Measurements from ENCODE around the gene SLC12A9.
"Not testable (repeated sequence)": the region's sequence is repeated elsewhere in the genome, so short reads cannot be mapped to it uniquely, and the experiment has no call there.

Gene SLC12A9

DNA sequence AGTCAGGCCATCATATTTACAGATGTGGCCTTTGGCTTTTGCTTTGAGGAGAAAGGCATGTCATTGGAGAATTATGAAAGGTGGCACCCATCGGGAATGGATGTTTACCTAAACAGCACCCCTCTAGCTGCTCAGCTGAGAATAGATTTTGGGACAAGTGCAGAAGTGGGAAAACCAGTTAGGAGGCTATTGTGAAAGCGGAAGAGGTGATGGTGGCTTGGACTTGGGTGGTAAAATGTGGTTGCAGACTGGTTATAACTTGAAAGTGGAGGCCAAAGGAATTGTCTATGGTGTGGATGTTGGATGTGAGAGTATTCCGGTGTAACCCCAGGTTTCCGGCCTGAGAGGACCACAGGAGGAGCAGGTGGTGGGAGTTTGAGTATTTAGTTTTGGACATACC lies 5.2 kb upstream of the SLC12A9 start:
- ChIA-PET CTCF (no interaction called here), POLR2A (no interaction called here)
- DNase-seq (ENCODE audit: extremely low spot score), result no peak
- no peak for TF ChIP-seq FOXK2 (IDR thresholded peaks at IDR 0.05)
- no peak for TF ChIP-seq BHLHE40 (IDR thresholded peaks at IDR 0.05; ENCODE audit: borderline replicate concordance)
- TF ChIP-seq ELF4 (IDR thresholded peaks at IDR 0.05), result no peak
- TF ChIP-seq HDGF (IDR thresholded peaks at IDR 0.05; ENCODE audit: borderline replicate concordance), result no peak
- TF ChIP-seq ZNF384 (IDR thresholded peaks at IDR 0.05), result no peak
- TF ChIP-seq L3MBTL2 (conservative IDR thresholded peaks at IDR 0.05), result no peak
- TF ChIP-seq FOXM1 (IDR thresholded peaks at IDR 0.05; ENCODE audit: borderline replicate concordance), result no peak
- no peak for TF ChIP-seq SP1 (IDR thresholded peaks at IDR 0.05)
- TF ChIP-seq SUZ12 (IDR thresholded peaks at IDR 0.05), result no peak
- no peak for TF ChIP-seq LEF1 (IDR thresholded peaks at IDR 0.05; ENCODE audit: borderline replicate concordance)
- TF ChIP-seq, protein P1, sequence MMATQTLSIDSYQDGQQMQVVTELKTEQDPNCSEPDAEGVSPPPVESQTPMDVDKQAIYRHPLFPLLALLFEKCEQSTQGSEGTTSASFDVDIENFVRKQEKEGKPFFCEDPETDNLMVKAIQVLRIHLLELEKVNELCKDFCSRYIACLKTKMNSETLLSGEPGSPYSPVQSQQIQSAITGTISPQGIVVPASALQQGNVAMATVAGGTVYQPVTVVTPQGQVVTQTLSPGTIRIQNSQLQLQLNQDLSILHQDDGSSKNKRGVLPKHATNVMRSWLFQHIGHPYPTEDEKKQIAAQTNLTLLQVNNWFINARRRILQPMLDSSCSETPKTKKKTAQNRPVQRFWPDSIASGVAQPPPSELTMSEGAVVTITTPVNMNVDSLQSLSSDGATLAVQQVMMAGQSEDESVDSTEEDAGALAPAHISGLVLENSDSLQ (IDR thresholded peaks at IDR 0.05), result no peak
- no peak for TF ChIP-seq NFRKB (IDR thresholded peaks at IDR 0.05)
- no peak for TF ChIP-seq TARDBP (IDR thresholded peaks at IDR 0.05)
- TF ChIP-seq CTBP1 (IDR thresholded peaks at IDR 0.05; ENCODE audit: borderline replicate concordance), result no peak
- TF ChIP-seq ARNT (IDR thresholded peaks at IDR 0.05), result no peak
- TF ChIP-seq FOXA1 (IDR thresholded peaks at IDR 0.05), result no peak

DNA sequence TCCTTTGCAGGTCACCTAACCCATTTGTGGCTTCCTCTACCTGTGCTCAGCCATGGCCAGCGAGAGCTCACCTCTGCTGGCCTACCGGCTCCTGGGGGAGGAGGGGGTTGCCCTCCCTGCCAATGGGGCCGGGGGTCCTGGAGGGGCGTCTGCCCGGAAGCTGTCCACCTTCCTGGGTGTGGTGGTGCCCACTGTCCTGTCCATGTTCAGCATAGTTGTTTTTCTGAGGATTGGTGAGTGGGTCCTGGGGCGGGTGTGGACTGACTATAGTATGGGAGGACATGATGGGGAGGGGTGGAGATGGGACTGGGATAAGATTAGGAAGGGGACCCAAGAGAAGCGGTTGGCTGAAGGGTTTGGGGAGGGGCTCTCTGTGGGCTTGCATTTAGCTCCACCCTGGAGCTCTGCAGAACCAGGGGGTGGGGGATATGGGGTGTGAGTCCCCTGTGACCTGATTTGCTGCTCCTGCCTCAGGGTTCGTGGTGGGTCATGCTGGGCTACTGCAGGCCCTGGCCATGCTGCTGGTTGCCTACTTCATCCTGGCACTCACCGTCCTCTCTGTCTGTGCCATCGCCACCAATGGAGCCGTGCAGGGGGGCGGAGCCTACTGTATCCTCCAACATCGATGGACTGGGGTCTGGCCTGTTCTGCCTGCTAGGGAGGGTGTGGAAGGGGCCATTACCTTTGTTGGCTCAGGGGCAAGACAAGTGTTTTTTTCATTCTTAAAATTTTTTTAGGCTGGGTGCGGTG lies 1.8 kb downstream of the SLC12A9 start:
- ChIA-PET CTCF (no interaction called here), POLR2A (interaction anchor here (0.9 to 1.6 kb wide), 2 partner anchors 35 to 53 kb away, joined by 3 to 7 read pairs; partner anchors contain the start of gene UFSP1)
- DNase-seq (ENCODE audit: extremely low spot score), result no peak
- no peak for TF ChIP-seq L3MBTL2 (conservative IDR thresholded peaks at IDR 0.05)
- no peak for TF ChIP-seq NFRKB (IDR thresholded peaks at IDR 0.05)

DNA sequence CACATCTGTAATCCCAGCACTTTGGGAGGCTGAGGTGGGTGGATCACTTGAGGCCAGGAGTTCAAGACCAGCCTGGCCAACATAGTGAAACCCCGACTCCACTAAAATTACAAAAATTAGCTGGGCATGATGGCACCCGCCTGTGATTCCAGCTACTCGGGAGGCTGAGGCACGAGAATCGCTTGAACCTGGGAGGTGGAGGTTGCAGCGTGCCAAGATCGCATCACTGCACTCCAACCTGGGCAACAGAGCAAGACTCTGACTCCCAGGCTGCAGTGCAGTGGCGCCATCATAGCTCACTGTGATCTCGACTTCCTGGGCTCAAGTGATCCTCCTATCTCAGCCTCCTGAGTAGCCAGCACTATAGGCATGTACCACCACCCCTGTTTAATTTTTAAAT lies 2.4 kb downstream of the SLC12A9 start:
- POLR2A ChIA-PET, result interaction anchor here (1.6 kb wide), 1 partner anchor 35 kb away, joined by 7 read pairs; the partner anchor contains the start of gene UFSP1
- CTCF ChIA-PET; DNase-seq (ENCODE audit: extremely low spot score): not testable (repeated sequence)

DNA sequence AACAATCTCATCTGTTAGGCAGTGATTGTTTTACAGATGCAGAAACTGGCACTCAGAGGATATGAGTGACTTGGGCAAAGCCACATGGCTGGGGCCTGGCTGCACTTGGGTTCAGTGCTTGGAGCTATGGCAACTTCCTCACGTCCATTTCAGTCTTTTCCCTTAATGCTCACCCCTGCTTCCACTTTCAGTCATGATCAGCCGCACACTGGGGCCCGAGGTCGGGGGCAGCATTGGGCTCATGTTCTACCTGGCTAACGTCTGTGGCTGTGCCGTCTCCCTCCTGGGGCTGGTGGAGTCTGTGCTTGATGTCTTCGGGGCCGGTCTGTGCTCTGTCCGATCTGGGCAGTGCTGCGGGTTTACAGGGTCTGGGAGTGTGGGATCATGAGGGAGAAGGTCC lies 3.0 kb downstream of the SLC12A9 start:
- ChIA-PET POLR2A (interaction anchor here (1.0 to 1.2 kb wide), 2 partner anchors 19 to 34 kb away, joined by 3 read pairs; partner anchors contain the start of genes SRRT and UFSP1), CTCF (no interaction called here)
- no peak for DNase-seq (ENCODE audit: extremely low spot score)
- no peak for TF ChIP-seq LEF1 (IDR thresholded peaks at IDR 0.05; ENCODE audit: borderline replicate concordance)
- TF ChIP-seq L3MBTL2 (conservative IDR thresholded peaks at IDR 0.05), result no peak
- TF ChIP-seq ARNT (IDR thresholded peaks at IDR 0.05), result no peak
- no peak for TF ChIP-seq TARDBP (IDR thresholded peaks at IDR 0.05)
- TF ChIP-seq NFRKB (IDR thresholded peaks at IDR 0.05), result no peak

DNA sequence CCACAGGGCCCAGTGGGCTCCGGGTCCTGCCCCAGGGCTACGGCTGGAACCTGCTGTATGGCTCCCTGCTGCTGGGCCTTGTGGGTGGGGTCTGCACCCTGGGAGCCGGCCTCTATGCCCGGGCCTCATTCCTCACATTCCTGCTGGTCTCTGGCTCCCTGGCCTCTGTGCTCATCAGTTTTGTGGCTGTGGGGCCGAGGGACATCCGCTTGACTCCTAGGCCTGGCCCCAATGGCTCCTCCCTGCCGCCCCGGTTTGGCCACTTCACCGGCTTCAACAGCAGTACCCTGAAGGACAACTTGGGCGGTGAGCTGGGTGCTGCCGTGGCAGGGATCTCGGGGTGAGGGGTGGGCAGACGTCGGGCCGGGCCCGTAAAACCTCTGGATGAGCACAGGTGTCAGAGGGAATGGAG lies 4.4 kb downstream of the SLC12A9 start:
- DNase-seq (ENCODE audit: extremely low spot score), result no peak
- ChIA-PET CTCF (no interaction called here), POLR2A (no interaction called here)
- TF ChIP-seq LEF1 (IDR thresholded peaks at IDR 0.05; ENCODE audit: borderline replicate concordance) (no peak), ZNF384 (IDR thresholded peaks at IDR 0.05) (no peak), FOXA1 (IDR thresholded peaks at IDR 0.05) (no peak), HDGF (IDR thresholded peaks at IDR 0.05; ENCODE audit: borderline replicate concordance) (no peak), TARDBP (IDR thresholded peaks at IDR 0.05) (no peak), ELF4 (IDR thresholded peaks at IDR 0.05) (no peak), FOXM1 (IDR thresholded peaks at IDR 0.05; ENCODE audit: borderline replicate concordance) (no peak), NFRKB (IDR thresholded peaks at IDR 0.05) (no peak), FOXK2 (IDR thresholded peaks at IDR 0.05) (no peak), L3MBTL2 (conservative IDR thresholded peaks at IDR 0.05) (no peak), ARNT (IDR thresholded peaks at IDR 0.05) (no peak), CTBP1 (IDR thresholded peaks at IDR 0.05; ENCODE audit: borderline replicate concordance) (no peak), SUZ12 (IDR thresholded peaks at IDR 0.05) (no peak)
- TF ChIP-seq, protein P1 (IDR thresholded peaks at IDR 0.05), result no peak

DNA sequence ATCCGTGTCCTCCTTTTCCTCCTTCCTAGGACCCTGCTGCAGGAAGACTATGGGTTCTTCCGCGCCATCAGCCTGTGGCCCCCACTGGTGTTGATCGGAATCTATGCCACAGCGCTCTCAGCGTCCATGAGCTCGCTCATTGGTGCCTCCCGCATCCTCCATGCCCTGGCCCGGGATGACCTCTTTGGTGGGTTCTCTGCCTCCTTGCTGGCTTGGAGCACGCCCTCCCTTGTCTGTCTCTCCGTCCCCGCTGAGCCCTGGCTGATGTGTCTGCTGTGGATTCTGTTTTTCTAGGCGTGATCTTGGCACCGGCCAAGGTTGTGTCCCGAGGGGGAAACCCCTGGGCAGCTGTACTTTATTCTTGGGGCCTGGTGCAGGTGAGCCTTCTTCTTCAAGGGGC lies 7.3 kb downstream of the SLC12A9 start:
- POLR2A ChIA-PET, result interaction anchor here (0.8 kb wide), 1 partner anchor 15 kb away, joined by 3 read pairs; the partner anchor contains the start of gene SRRT
- TF ChIP-seq NFRKB (IDR thresholded peaks at IDR 0.05), result no peak
- no peak for TF ChIP-seq SUZ12 (IDR thresholded peaks at IDR 0.05)
- TF ChIP-seq SP1 (IDR thresholded peaks at IDR 0.05), result no peak
- TF ChIP-seq CTBP1 (IDR thresholded peaks at IDR 0.05; ENCODE audit: borderline replicate concordance), result no peak
- TF ChIP-seq ZNF384 (IDR thresholded peaks at IDR 0.05), result no peak
- no peak for TF ChIP-seq L3MBTL2 (conservative IDR thresholded peaks at IDR 0.05)
- no peak for TF ChIP-seq LEF1 (IDR thresholded peaks at IDR 0.05; ENCODE audit: borderline replicate concordance)
- DNase-seq (ENCODE audit: extremely low spot score), result no peak
- CTCF ChIA-PET, result no interaction called here

DNA sequence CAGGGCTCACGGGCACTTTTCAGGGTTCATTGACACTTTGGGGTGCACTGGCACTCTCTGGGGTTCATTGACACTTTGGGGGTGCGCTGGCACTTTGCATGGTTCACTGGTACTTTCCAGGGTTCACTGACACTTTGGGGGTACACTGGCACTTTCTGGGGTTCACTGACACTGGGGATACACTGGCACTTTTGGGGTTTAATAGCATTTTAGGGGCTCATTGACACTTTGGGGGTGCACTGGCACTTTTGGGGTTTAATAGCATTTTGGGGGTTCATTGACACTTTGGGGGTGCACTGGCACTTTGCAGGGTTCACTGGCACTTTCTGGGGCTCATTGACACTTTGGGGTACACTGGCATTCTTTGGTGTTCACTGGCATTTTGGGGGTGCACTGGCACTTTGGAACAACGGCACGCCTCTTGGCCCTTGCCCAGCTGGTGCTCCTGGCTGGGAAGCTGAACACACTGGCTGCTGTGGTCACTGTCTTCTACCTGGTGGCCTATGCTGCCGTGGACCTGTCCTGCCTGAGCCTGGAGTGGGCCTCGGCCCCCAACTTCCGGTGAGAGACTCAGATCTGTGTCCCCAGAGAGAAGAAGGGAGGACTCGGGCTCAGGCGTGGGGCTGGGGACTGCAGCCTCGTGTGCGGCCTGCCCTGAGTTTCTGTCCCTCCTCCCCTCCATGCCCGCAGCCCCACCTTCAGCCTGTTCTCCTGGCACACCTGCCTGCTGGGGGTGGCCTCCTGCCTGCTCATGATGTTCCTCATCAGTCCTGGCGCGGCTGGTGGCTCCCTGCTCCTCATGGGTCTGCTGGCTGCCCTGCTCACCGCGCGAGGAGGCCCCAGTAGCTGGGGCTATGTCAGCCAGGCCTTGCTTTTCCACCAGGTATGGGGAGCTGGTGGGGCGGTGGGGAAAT lies 8.4 kb downstream of the SLC12A9 start:
- POLR2A ChIA-PET, result interaction anchor here (0.8 kb wide), 1 partner anchor 14 kb away, joined by 3 read pairs; the partner anchor contains the start of gene SRRT
- no peak for DNase-seq (ENCODE audit: extremely low spot score)
- CTCF ChIA-PET, result no interaction called here
- TF ChIP-seq HDGF (IDR thresholded peaks at IDR 0.05; ENCODE audit: borderline replicate concordance) (no peak), L3MBTL2 (conservative IDR thresholded peaks at IDR 0.05) (no peak), CTBP1 (IDR thresholded peaks at IDR 0.05; ENCODE audit: borderline replicate concordance) (no peak), TARDBP (IDR thresholded peaks at IDR 0.05) (no peak), FOXA1 (IDR thresholded peaks at IDR 0.05) (no peak), ARNT (IDR thresholded peaks at IDR 0.05) (no peak), ELF4 (IDR thresholded peaks at IDR 0.05) (no peak), BHLHE40 (IDR thresholded peaks at IDR 0.05; ENCODE audit: borderline replicate concordance) (no peak), SP1 (IDR thresholded peaks at IDR 0.05) (no peak), SUZ12 (IDR thresholded peaks at IDR 0.05) (no peak), NFRKB (IDR thresholded peaks at IDR 0.05) (no peak), ZNF384 (IDR thresholded peaks at IDR 0.05) (no peak), LEF1 (IDR thresholded peaks at IDR 0.05; ENCODE audit: borderline replicate concordance) (no peak)
- TF ChIP-seq, protein P1 (IDR thresholded peaks at IDR 0.05), result no peak
